ENCODE data around the gene SHH.

DNA sequence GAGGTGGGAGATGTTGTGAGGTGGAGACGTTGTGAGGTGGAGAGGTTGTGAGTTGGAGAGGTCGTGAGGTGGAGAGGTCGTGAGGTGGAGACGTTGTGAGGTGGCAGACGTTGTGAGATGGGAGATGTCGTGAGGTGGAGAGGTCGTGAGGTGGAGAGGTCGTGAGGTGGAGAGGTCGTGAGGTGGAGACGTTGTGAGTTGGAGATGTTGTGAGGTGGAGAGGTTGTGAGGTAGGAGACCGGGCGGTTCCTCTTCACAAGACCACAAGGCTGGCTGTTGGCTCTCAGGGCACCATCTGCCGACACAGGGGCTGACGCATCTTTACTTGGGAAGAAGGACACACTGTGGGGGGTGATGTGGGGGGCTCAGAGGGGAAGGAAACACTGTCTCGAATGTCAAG, 34.7 kb upstream of the SHH start:
- TF ChIP-seq, protein P1, sequence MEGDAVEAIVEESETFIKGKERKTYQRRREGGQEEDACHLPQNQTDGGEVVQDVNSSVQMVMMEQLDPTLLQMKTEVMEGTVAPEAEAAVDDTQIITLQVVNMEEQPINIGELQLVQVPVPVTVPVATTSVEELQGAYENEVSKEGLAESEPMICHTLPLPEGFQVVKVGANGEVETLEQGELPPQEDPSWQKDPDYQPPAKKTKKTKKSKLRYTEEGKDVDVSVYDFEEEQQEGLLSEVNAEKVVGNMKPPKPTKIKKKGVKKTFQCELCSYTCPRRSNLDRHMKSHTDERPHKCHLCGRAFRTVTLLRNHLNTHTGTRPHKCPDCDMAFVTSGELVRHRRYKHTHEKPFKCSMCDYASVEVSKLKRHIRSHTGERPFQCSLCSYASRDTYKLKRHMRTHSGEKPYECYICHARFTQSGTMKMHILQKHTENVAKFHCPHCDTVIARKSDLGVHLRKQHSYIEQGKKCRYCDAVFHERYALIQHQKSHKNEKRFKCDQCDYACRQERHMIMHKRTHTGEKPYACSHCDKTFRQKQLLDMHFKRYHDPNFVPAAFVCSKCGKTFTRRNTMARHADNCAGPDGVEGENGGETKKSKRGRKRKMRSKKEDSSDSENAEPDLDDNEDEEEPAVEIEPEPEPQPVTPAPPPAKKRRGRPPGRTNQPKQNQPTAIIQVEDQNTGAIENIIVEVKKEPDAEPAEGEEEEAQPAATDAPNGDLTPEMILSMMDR (IDR thresholded peaks at IDR 0.05) = no peak
- no peak for TF ChIP-seq POLR2A (IDR thresholded peaks at IDR 0.05)

Measured in tibial nerve (tissue), 3 donors.